ENCODE results near the gene HOXD8.

Gene HOXD8

DNA sequence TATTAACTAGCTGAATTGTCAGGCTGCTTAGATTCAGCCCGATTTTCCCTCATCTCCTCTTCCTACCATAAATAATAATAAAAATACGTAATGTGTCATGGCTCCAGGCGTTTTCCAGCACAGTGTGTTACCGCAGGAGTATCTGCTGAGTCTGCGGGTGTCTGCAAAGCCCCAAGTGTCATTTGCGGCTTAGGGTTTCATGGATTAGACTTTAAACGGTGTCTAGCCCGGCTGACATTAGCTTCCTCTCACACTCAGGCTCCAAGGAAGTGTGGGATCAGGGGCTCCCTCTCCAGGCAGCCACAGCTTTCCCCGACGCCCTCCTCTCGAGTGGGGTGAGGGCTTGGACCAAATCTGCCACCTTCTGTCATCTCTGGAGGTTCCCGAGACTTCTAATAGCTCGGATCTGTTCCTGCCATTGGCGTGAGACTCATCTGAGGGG is 44.9 kb downstream of the HOXD8 start:
- DNase-seq (ENCODE audit: low spot score) = peak; percentile 81

- DNase-seq (ENCODE audit: low spot score) = peak; percentile 92
Measured at GRCh38 chr2:176174824-176175708, 45.6 kb downstream of the HOXD8 start.

DNA sequence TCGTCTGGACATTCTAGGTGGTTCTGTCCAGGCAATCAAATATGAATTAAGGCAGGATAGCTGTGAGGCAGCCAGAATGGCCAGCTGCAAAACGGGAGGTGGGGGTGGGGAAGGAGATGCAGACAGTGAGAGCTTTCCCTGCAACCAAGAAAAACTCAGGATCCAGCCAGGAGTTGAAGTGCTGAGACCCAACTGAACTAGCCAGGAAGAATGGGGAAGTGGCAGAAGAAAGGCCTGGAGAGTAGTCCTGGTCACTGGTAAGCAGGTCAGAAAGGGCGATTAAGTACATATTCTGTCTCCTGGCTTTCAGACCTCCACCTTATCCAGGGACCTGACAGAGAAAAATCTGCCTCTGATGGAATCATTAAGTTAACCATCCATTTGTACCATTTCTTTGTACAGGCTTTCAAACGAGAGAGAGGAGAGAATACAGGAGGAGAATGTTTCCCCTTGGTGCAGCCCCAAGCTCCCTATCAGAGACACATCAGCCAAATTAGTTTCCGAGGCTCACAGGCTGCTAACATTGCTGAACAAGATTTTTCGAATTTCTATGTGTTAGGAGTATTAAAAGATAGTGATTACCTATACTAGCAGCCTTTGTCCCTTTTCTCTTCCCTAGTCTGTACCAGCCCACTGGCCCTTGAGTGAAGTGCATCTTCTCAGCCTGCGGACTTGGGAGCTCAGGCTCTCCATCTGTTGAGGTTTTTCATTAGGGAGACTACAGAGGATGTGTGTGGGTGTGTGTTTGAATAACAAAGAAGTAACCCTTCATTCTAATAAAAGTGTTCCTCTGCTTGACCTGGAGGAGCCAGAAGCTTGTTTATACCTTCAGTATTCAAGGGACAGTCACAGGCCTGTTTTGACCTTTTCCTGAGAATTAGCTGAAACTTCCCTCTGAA is 46.5 kb downstream of the HOXD8 start:
- peak; percentile 57 for DNase-seq (ENCODE audit: low spot score)

DNA sequence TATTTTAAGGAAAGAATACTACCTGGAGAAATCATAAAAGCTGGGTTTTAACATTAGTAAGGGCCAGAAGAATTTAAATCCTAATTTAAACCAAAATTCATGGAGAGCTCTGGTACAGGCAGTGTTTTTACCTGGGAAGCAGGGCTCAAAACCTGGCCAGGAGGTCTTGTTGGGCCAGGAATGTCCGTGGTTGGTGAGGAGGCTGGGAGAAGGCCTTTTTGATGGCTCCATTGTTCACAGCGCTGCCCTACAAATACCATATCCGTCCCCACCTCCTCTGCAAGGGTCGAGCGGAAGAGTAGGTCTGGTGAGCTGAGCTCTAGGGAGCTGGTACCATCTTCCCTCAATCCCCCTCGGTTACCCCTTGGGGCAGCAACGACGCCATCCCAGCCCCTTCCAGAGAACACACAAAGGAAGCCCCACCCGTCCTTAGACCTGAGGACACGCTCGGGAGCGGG is 48.1 kb downstream of the HOXD8 start:
- DNase-seq (ENCODE audit: low spot score) = no peak

DNA sequence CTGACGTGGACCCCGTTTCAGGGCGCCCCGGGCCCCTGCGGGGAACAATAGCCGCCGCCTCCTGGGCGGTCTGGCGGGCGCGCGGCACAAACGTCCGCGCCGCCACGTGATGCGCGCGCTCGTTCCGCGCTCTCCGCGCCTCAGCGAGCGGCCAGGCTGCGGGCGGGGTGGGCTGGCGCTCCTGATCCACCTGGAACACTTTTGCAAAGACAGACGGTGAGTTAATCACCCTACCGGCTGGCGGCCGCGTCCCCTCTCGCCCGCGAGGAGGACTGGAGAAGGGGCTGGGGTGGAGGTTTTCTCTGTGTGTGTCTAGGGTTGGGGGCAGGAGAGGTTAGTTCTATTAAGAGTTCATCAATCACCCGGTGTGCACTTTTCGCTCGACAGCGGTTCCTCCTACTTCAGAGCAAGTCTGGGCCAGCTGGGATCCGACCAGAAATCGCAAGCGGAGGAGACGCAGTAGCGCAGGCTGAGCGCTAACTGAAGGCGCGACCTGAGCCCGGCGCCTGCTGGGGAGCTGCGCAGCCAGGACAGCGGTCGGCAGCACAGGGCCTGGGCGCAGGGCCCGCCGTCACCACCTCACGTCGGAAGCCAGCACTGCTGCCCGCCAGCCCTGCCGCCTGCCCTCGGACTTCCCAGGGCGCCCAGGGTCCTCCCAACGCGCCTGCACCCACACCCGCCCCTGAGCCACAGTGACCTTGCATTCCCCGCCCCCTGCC is 48.7 kb downstream of the HOXD8 start:
- DNase-seq (ENCODE audit: low spot score) = no peak

- DNase-seq (ENCODE audit: low spot score) = no peak
Measured at GRCh38 chr2:176178757-176179295, 49.3 kb downstream of the HOXD8 start.

- no peak for DNase-seq (ENCODE audit: low spot score)
Measured at GRCh38 chr2:176181551-176181950, 52.0 kb downstream of the HOXD8 start.

Measured in pons (tissue), 1 donor.